ENCODE measurements around the gene ACTL7A.
"Not testable (repeated sequence)": the region's sequence is repeated elsewhere in the genome, so short reads cannot be mapped to it uniquely, and the experiment has no call there.

DNA sequence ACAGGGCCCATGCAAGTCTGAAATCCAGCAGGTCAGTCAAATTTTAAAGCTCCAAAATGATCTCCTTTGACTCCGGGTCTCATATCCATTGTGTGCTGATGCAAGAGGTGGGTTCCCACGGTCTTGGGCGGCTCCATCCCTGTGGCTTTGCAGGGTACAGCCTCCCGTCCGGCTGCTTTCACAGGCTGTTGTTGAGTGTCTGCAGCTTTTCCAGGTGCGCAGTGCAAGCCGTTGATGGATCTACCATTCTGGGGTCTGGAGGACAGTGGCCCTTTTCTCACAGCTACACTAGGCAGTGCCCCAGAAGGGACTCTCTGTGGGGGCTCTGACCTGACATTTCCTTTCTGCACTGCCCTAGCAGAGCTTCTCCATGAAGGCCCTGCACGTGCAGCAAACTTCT is 13.8 kb upstream of the ACTL7A start:
- TF ChIP-seq EZH2 (IDR thresholded peaks at IDR 0.05; ENCODE audit: low read length) = not testable (repeated sequence)
- TF ChIP-seq, protein P1, sequence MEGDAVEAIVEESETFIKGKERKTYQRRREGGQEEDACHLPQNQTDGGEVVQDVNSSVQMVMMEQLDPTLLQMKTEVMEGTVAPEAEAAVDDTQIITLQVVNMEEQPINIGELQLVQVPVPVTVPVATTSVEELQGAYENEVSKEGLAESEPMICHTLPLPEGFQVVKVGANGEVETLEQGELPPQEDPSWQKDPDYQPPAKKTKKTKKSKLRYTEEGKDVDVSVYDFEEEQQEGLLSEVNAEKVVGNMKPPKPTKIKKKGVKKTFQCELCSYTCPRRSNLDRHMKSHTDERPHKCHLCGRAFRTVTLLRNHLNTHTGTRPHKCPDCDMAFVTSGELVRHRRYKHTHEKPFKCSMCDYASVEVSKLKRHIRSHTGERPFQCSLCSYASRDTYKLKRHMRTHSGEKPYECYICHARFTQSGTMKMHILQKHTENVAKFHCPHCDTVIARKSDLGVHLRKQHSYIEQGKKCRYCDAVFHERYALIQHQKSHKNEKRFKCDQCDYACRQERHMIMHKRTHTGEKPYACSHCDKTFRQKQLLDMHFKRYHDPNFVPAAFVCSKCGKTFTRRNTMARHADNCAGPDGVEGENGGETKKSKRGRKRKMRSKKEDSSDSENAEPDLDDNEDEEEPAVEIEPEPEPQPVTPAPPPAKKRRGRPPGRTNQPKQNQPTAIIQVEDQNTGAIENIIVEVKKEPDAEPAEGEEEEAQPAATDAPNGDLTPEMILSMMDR (optimal IDR thresholded peaks at IDR 0.05 in 1 of 3, IDR thresholded peaks at IDR 0.05 in 1 of 3, conservative IDR thresholded peaks at IDR 0.05 in 1 of 3; ENCODE audit: extremely low read depth in 1 of 3, insufficient read depth in 2 of 3, low read length in 3 of 3) = not testable (repeated sequence)

All from keratinocyte (primary cell).